ENCODE results near the gene TRAK1.

TRAK1 gene

GRCh38 chr3:42123824-42124658 is 32.9 kb downstream of the TRAK1 start:
- no peak for DNase-seq (ENCODE audit: low spot score)

- peak; percentile 48 for DNase-seq (ENCODE audit: low spot score)
Observed at GRCh38 chr3:42127226-42127625, 36.1 kb downstream of the TRAK1 start.

- no peak for DNase-seq (ENCODE audit: low spot score)
Observed at GRCh38 chr3:42128526-42128925, 37.4 kb downstream of the TRAK1 start.

GRCh38 chr3:42129014-42129953 is 38.1 kb downstream of the TRAK1 start:
- DNase-seq (ENCODE audit: low spot score) = no peak

GRCh38 chr3:42130007-42130328 is 38.8 kb downstream of the TRAK1 start:
- no peak for DNase-seq (ENCODE audit: low spot score)

GRCh38 chr3:42130329-42131070 is 39.3 kb downstream of the TRAK1 start:
- no peak for DNase-seq (ENCODE audit: low spot score)

GRCh38 chr3:42133500-42134298 is 42.5 kb downstream of the TRAK1 start:
- DNase-seq (ENCODE audit: low spot score) = no peak

- DNase-seq (ENCODE audit: low spot score) = no peak
Observed at GRCh38 chr3:42134867-42135464, 43.8 kb downstream of the TRAK1 start.

- no peak for DNase-seq (ENCODE audit: low spot score)
Observed at GRCh38 chr3:42139621-42140453, 48.7 kb downstream of the TRAK1 start.

GRCh38 chr3:42140665-42141203 is 49.6 kb downstream of the TRAK1 start:
- no peak for DNase-seq (ENCODE audit: low spot score)

GRCh38 chr3:42143440-42143839 is 52.3 kb downstream of the TRAK1 start:
- DNase-seq (ENCODE audit: low spot score) = no peak

- DNase-seq (ENCODE audit: low spot score) = no peak
Observed at GRCh38 chr3:42144209-42144608, 53.1 kb downstream of the TRAK1 start.

GRCh38 chr3:42148086-42148848 is 57.1 kb downstream of the TRAK1 start:
- peak; percentile 17 for DNase-seq (ENCODE audit: low spot score)

GRCh38 chr3:42148982-42149432 is 57.9 kb downstream of the TRAK1 start:
- DNase-seq (ENCODE audit: low spot score) = no peak

- DNase-seq (ENCODE audit: low spot score) = no peak
Observed at GRCh38 chr3:42149532-42149931, 58.4 kb downstream of the TRAK1 start.

GRCh38 chr3:42149975-42150374 is 58.8 kb downstream of the TRAK1 start:
- no peak for DNase-seq (ENCODE audit: low spot score)

- DNase-seq (ENCODE audit: low spot score) = no peak
Observed at GRCh38 chr3:42151596-42152168, 60.5 kb downstream of the TRAK1 start.

GRCh38 chr3:42152193-42152592 is 61.0 kb downstream of the TRAK1 start:
- no peak for DNase-seq (ENCODE audit: low spot score)

- no peak for DNase-seq (ENCODE audit: low spot score)
Observed at GRCh38 chr3:42153039-42153438, 61.9 kb downstream of the TRAK1 start.

All from NAMALWA (cell line).